ENCODE results near the gene EARS2.
"Not testable (repeated sequence)": the region's sequence is repeated elsewhere in the genome, so short reads cannot be mapped to it uniquely, and the experiment has no call there.

The EARS2 gene

GRCh38 chr16:23554536-23554935 lies 2.6 kb downstream of the EARS2 start:
- no peak for TF ChIP-seq CTCF (IDR thresholded peaks at IDR 0.05; ENCODE audit: insufficient read depth, missing control alignments)
- DNase-seq (ENCODE audit: insufficient read length, low spot score): no peak
- FAIRE-seq: no peak

DNA sequence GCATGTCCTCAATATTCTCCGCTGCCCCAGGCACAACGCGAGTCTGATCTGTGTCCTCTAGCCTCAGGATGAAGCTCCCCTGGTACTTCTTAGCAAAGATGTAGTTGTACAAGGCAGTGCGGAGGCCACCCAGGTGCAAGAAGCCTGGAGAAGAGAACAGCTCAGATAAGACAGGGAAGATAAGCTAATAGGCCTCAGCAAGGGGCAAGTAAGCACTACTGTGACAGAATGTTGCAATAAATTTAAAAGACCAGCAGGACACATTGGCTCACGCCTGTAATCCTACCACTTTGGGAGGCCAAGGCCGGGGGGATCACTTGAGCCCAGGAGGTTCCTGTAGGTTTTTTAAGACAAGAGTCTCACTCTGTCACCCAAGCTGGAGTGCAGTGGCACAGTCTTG lies 5.0 kb downstream of the EARS2 start:
- DNase-seq (ENCODE audit: insufficient read length, low spot score): no peak
- no peak for TF ChIP-seq CTCF (IDR thresholded peaks at IDR 0.05; ENCODE audit: insufficient read depth, missing control alignments)
- FAIRE-seq: no peak

DNA sequence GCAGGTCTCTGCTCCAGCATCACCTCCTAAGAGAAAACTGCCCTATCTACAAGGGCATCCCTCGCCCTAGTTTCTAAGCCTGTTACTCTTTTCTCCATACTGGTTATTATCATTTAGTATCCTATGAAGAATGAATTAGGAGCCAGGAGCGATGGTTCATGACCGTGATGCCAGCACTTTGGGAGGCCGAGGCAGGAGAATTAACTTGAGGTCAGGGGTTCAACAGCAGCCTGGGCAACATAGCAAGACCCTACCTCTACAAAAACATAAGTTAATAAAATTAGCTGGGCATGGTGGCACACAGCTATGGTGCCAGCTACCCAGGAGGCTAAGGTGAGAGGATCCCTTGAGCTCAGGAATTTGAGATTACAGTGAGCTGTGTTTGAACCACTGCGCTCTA lies 7.2 kb downstream of the EARS2 start:
- no peak for FAIRE-seq
- no peak for TF ChIP-seq CTCF (IDR thresholded peaks at IDR 0.05; ENCODE audit: insufficient read depth, missing control alignments)
- DNase-seq (ENCODE audit: insufficient read length, low spot score): no peak

GRCh38 chr16:23544436-23544835 lies 12.7 kb downstream of the EARS2 start:
- TF ChIP-seq CTCF (IDR thresholded peaks at IDR 0.05; ENCODE audit: insufficient read depth, missing control alignments): no peak
- no peak for DNase-seq (ENCODE audit: insufficient read length, low spot score)
- no peak for FAIRE-seq

DNA sequence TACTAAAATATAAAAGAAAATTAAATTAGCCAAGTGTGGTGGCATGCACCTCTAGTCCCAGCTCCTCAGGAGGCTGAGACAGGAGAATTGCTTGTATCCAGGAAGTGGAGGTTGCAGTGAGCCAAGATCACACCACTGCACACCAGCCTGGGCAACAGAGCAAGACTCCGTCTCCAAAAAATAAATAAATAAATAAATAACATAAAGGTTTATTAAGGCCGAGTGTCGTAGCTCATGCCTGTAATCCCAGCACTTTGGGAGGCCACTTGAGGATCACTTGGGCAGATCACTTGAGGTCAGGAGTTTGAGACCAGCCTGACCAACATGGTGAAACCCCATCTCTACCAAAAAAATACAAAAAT lies 16.4 kb downstream of the EARS2 start:
- FAIRE-seq; DNase-seq (ENCODE audit: insufficient read length, low spot score): not testable (repeated sequence)

DNA sequence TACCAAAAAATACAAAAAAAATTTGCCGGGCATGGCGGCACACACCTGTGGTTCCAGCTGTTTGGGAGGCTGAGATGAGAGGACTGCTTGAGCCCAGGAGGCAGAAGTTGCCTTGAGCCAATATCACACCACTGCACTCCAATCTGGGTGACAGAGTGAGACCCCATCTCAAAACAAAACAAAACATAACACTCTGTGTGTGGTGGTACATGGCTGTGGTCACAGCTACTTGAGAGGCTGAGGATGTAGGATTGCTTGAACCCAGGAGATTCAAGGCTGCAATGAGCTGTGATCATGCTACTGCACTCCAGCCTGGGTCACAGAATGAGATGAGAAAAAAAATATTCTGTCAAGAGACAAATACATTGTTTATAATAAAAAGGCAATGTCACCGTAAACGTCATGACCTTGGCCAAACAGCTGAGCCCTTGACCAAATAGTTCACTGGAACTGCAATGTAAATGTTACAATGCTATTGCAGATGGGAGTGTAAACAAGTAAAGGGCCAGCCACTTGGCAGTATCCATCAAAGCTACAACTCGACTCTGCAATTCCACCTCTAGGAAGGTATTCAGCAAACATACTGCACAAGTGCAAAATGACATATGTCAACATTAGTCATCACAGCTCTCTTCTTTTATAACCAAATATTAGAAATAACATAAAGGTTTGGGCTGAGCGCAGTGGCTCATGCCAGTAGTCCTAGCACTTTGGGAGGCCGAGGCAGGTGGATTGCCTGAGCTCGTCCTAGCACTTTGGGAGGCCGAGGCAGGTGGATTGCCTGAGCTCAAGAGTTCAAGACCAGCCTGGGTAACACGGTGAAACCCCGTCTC lies 16.9 kb downstream of the EARS2 start:
- DNase-seq (ENCODE audit: insufficient read length, low spot score) (no peak), FAIRE-seq (no peak)
- no peak for TF ChIP-seq CTCF (IDR thresholded peaks at IDR 0.05; ENCODE audit: insufficient read depth, missing control alignments)

GRCh38 chr16:23538919-23539278 lies 18.3 kb downstream of the EARS2 start:
- FAIRE-seq (no peak), DNase-seq (ENCODE audit: insufficient read length, low spot score) (no peak)
- no peak for TF ChIP-seq CTCF (IDR thresholded peaks at IDR 0.05; ENCODE audit: insufficient read depth, missing control alignments)

GRCh38 chr16:23537390-23537789 lies 19.8 kb downstream of the EARS2 start:
- FAIRE-seq: no peak
- DNase-seq (ENCODE audit: insufficient read length, low spot score): no peak
- no peak for TF ChIP-seq CTCF (IDR thresholded peaks at IDR 0.05; ENCODE audit: insufficient read depth, missing control alignments)

All from D721Med (cell line).